MV-4-11 (cell line): ENCODE measurements around the gene CDCA3.
"Not testable (repeated sequence)": the region's sequence is repeated elsewhere in the genome, so short reads cannot be mapped to it uniquely, and the experiment has no call there.

Experiments
- DNase-seq: peaks from one replicate; lab custom pipeline; 2025; lab: John Stamatoyannopoulos, UW

CDCA3 gene

DNA sequence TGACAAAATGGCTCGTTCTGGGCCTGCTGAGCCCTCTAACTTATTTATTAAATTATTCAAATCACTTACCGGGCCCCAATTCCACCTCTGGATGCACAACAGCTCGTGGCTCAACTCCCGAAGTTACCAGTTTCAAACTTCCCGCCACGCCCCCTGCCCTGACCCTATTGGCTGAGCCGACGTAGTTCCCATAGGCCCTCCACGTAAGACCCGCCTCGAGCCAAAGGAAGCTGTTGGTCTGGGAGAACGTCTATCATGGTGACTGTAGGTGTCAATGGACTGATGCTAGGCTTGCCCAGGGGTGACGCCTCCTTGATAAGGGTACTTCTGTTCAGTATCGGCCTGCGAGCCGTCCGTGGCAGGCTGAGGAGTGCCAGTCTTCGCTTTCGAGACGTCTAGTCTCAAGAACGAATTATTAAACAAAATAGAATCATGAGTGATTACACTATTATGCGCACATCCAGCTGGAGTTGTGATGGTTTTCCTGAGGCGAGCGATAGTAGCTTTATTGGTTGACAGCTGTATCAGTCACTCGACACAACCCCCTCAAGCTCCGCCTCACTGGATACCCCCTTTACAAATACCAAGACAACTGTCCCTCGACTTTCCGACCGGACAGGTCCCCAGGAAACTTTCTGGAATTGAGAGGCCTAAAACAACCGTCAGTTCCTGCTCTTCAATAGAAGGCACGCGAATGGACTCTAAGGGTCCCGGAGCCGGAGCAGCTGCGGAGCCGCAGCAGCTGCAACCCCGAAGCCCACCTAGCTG is at the start of gene CDCA3:
CDCA3 (minus strand) TSS at position 134 of the 768 bp plus-strand sequence. CDS start 334 bp downstream, outside the sequence.
- DNase-seq = peak; percentile 99

DNA sequence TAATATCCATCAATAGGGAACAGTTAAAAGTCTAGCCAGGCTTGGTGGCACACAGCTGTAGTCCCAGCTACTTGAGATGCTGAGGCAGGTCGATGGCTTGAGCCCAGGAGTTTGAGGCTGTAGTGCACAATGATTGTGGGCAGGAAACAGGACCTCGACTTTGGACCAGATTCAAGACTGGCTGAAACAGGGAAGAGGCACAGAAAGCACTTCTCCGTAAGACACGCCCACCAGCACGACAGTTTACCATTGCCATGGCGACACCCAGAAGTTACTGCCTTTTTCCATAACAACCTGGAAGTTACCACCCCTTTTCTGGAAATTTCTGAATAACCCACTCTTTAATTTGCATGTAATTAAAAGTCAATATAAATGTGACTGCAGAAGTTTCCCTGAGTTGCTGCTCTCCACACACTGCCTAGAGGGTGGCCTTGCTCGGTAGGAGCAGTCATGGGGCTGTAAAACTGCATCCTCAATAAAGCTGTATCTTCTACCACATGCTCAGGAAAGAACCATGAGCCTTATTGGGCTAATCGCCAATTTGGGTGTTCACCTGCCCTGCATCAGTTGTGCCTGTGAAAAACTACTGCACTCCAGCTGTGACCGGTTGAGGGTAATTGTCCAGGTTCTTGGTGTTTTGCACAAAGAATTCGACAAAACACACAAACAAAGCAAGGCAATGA is 48.9 kb upstream of the CDCA3 start:
- peak; percentile 83 for DNase-seq

GRCh38 chr12:6899427-6899826 is 48.3 kb upstream of the CDCA3 start:
- peak; percentile 38 for DNase-seq

DNA sequence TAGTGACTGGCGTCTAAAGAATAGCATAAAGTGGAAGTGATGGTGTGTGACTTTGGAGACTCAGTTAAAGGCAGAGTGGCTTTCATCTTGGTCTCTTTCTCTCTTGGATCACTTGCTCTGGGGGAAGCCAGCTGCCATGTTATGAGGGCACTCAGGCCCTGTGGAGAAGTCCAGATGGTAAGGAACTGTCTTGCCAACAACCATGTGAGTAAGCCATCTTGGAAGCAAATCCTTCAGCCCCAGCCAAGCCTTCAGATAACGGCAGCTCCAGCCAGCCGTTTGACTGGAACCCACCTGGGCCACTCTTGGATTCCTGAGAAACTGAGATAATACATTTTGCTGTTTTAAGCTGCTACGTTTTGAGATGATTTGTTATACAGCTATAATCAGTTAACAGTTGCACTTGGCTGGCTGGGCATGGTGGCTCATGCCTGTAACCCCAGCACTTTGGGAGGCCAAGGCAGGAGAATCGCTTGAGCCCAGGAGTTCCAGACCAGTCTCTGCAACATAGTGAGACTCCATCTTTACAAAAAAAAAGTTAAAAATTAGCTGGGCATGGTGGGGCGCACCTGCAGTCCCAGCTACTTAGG is 45.9 kb upstream of the CDCA3 start:
- no peak for DNase-seq

DNA sequence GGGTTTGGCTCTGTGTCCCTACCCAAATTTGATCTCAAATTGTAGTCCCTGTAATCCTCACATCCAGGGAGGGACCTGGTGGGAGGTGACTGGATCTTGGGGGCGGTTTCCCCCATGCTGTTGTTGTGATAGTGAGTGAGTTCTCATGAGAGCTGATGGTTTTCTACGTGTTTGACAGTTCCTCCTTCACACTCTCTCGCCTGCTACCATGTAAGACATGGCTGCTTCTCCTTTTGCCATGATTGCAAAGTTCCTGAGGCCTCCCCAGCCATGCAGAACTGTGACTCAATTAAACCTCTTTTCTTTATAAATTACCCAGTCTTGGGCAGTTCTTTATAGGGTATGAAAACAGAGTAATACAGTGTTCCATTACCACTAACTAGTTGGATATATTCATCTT is 43.2 kb upstream of the CDCA3 start:
- peak; percentile 15 for DNase-seq

DNA sequence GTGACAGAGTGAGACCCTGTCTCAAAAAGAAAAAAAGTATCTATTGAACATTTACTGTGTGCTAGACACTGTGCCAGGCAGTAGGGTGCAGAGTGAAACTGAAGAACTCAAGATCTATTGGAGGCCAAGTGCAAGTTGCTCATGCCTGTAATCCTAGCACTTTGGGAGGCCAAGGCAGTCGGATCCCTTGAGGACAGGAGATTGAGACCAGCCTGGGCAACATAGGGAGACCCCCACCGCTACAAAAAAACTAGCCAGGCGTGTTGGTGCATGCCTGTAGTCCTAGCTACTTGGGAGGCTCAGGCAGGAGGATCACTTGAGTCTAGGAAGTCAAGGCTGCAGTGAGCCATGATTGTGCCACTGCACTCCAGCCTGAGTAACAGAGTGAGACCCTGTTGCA is 41.6 kb upstream of the CDCA3 start:
- not testable (repeated sequence) for DNase-seq

- no peak for DNase-seq
These were observed 40.5 kb upstream of the CDCA3 start for GRCh38 chr12:6891646-6892001.

DNA sequence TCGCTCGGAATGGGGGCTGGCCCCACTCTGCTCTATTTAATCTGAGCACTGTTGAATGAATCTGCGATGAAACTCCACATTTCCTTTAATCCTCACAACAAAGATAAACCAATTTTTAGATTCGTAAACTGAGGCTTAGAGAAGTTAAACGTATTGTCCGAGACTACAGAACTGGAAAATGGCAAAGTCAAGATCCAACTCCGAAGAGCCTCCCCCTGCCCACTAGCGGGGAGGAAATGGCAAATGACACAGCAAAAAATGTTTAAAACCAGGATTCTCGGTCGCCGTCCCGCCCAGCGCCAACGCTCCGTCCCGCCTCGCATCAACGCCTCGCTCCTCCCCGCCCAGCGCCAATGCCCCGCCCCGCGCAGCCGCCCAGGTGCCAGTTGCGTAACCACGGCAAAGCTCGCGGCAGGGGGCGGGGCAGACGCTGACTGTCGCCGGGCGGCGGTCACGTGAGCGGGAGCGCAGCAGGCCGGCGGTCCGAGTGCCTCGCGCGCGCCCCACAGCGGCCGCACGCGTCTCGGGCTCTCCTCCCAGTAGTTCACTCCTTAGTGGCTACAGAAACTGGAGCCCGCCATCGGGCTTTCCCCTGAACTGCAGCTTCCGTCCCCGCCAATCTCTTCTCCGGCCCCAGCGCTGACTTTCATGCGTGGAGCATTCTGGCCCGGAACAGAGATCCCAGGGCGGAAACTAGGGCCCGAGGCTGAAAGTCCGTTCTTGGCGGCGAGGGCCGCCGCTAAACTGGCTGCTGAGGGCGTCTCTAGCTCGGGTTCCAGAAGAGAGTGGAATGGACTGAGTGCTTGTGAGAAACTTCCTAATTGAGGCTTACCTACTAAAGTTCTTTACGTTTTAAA is 39.9 kb upstream of the CDCA3 start:
- peak; percentile 95 for DNase-seq

DNA sequence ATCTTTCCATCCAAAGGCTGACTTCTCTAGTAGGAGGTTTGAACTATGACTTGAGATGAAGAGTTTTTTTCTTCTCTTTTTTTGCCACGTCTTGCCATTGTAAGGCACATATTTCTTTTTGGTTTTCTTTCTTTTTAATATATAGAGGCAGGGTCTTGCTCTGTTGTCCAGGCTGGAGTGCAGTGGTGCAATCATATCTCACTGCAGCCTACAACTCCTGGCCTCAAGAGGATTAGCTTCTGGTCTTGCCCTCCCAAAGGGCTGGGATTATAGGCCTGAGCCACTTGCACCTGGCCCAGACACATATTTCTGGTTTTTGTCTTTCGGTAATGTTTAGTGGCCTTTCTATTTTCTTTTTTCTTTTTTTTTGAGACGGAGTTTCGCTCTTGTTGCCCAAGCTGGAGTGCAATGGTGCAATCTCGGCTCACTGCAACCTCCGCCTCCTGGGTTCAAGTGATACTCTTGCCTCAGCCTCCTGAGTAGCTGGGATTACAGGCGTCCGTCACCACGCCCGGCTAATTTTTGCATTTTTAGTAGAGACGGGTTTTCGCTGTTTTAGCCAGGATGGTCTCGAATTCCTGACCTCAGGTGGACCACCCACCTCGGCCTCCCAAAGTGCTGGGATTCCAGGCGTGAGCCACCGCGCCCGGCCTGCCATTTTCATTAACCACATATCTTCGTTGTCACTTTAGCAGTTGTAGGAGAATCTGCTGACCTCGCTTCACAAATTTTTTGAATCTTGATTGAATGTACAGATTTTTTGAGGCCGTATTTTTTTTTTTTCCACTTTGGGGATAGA is 38.9 kb upstream of the CDCA3 start:
- peak; percentile 26 for DNase-seq

- not testable (repeated sequence) for DNase-seq
These were observed 37.7 kb upstream of the CDCA3 start for GRCh38 chr12:6888794-6889193.

DNA sequence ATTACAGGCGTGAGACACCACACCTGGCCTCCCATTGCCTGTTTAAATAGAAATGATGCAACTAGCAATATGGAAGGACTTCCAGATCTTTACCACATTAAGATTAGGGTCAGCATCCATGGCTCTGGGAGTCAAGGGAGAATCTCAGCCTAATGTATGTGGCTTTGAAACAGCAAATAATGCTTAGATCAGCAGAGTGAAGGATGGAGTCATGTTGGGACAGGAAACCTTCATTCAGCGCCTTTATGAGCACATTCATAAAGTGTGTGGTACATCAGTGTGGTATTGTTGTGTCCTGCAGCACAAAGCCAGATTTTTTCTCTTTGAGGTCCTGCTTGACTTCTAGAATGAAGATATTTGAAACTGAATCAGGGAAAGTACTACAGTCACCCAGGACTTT is 37.3 kb upstream of the CDCA3 start:
- no peak for DNase-seq

GRCh38 chr12:6887460-6887859 is 36.4 kb upstream of the CDCA3 start:
- DNase-seq = peak; percentile 92

- peak; percentile 31 for DNase-seq
These were observed 35.3 kb upstream of the CDCA3 start for GRCh38 chr12:6886206-6886999.

GRCh38 chr12:6884539-6884938 is 33.5 kb upstream of the CDCA3 start:
- DNase-seq = no peak

GRCh38 chr12:6883683-6884082 is 32.6 kb upstream of the CDCA3 start:
- DNase-seq = no peak

- DNase-seq = no peak
These were observed 32.2 kb upstream of the CDCA3 start for GRCh38 chr12:6883252-6883651.

- DNase-seq = peak; percentile 39
These were observed 28.7 kb upstream of the CDCA3 start for GRCh38 chr12:6879824-6880223.

DNA sequence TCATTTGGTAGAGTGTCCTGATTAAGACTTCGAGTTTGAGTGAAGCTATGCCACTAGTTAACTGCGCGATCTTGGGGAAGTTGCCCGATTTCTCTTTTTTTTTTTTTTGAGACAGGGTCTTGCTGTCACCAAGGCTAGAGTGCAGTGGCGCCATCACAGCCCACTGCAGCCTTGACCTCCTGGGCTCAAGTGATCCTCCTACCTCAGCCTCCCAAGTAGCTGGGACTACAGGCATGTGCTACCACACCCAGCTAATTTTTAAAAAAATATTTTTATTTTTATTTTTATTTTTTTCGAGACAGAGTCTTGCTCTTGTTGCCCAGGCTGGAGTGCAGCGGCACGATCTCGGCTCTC is 22.9 kb upstream of the CDCA3 start:
- DNase-seq = not testable (repeated sequence)

- peak; percentile 93 for DNase-seq
These were observed 22.3 kb upstream of the CDCA3 start, which contains the start of gene SPSB2 for GRCh38 chr12:6873094-6874014. Gene SPSB2 (minus strand): TSS chr12:6873303. CDS start chr12:6872901, 402 bp downstream.
